Activated CD4-positive, alpha-beta T cell treated with anti-CD3 and anti-CD28 coated beads, Interleukin-2, amount 10 ng/mL, durations not matched to agents 7 days and 5 days (primary cell): ENCODE data around the gene TLE4. TPM values are rescaled to one million over a fixed set of nuclear protein-coding genes. Genes with fewer than 3 reads are reported as not detected.

Source experiments
- CTCF ChIA-PET: fragments of 350-600 bp; sonication (Branson Sonifier 250); formaldehyde crosslinking; loops from one replicate; lab custom pipeline; 2021; ENCODE audit warnings: antibody characterized with exemption; lab: Charles Lee
- POLR2A ChIA-PET: fragments of 350-600 bp; sonication (Branson Sonifier 250); formaldehyde crosslinking; loops from one replicate; lab custom pipeline; 2021; ENCODE audit warnings: antibody characterized with exemption; lab: Charles Lee
- DNase-seq: peaks from one replicate; pipeline ENCODE4 v3.0.0-alpha.2; 2020
- H3K27ac Mint-ChIP-seq: one replicate; pipeline ENCODE4 v1.8.0; 2021; ENCODE audit warnings: mild to moderate bottlenecking, moderate library complexity, mixed read lengths
- H3K27me3 Mint-ChIP-seq: one replicate; pipeline ENCODE4 v1.8.0; 2021; ENCODE audit warnings: mixed read lengths
- H3K36me3 Mint-ChIP-seq: one replicate; pipeline ENCODE4 v1.8.0; 2021; ENCODE audit warnings: low read depth, mixed read lengths
- H3K4me1 Mint-ChIP-seq: one replicate; pipeline ENCODE4 v1.8.0; 2021; ENCODE audit warnings: mixed read lengths
- H3K4me3 Mint-ChIP-seq: one replicate; pipeline ENCODE4 v1.8.0; 2021; ENCODE audit warnings: mild to moderate bottlenecking, moderate library complexity, mixed read lengths
- H3K9me3 Mint-ChIP-seq: one replicate; pipeline ENCODE4 v1.8.0; 2021; ENCODE audit warnings: mixed read lengths
- total RNA-seq, 2 experiments: library from RNA; stranded (reverse); gene quantifications; one replicate each; pipeline ENCODE4 v1.2.3, GENCODE V29; 2021

TLE4 gene
- total RNA-seq, 2 experiments from 2014 or later: 38.0 to 38.4 TPM

GRCh38 chr9:79562749-79563386 lies 8.9 kb upstream of the TLE4 start:
- H3K4me1 Mint-ChIP-seq: peaks cover 12% of the 10 kb centered on the region
- H3K9me3 Mint-ChIP-seq: no peaks in the 10 kb centered on the region
- no peak overlapping the region for H3K27ac Mint-ChIP-seq
- ChIA-PET CTCF (no interaction called here), POLR2A (no interaction called here)
- no peak overlapping the region for H3K4me3 Mint-ChIP-seq
- H3K36me3 Mint-ChIP-seq: no peaks in the 10 kb centered on the region
- DNase-seq: no peak
- H3K27me3 Mint-ChIP-seq: peaks cover 9% of the 10 kb centered on the region

- Mint-ChIP-seq H3K9me3 (no peaks in the 10 kb centered on the region), H3K4me3 (no peak overlapping the region), H3K27me3 (peaks cover 7% of the 10 kb centered on the region), H3K4me1 (peaks cover 12% of the 10 kb centered on the region), H3K36me3 (no peaks in the 10 kb centered on the region), H3K27ac (no peak overlapping the region)
- POLR2A ChIA-PET: no interaction called here
- no peak for DNase-seq
- CTCF ChIA-PET: no interaction called here
Measured at GRCh38 chr9:79564105-79564504, 7.7 kb upstream of the TLE4 start.

GRCh38 chr9:79565245-79565644 lies 6.5 kb upstream of the TLE4 start:
- H3K4me3 Mint-ChIP-seq: no peak overlapping the region
- H3K9me3 Mint-ChIP-seq: no peaks in the 10 kb centered on the region
- DNase-seq: peak; percentile 28
- ChIA-PET CTCF (interaction anchor here (3.6 kb wide), 1 partner anchor 8 kb away, joined by 14 read pairs; no protein-coding TSS in a partner anchor), POLR2A (no interaction called here)
- H3K27ac Mint-ChIP-seq: no peak overlapping the region
- peaks cover 7% of the 10 kb centered on the region for H3K27me3 Mint-ChIP-seq
- peaks cover 18% of the 10 kb centered on the region for H3K4me1 Mint-ChIP-seq
- H3K36me3 Mint-ChIP-seq: no peaks in the 10 kb centered on the region

GRCh38 chr9:79567671-79568098 lies 4.1 kb upstream of the TLE4 start:
- CTCF ChIA-PET: interaction anchor here (1.0 to 3.6 kb wide), 4 partner anchors 11 to 157 kb away, joined by 3 to 14 read pairs (median 3); no protein-coding TSS in a partner anchor
- Mint-ChIP-seq H3K27me3 (peaks cover 4% of the 10 kb centered on the region), H3K4me3 (no peak overlapping the region), H3K27ac (no peak overlapping the region), H3K9me3 (no peaks in the 10 kb centered on the region), H3K4me1 (peaks cover 21% of the 10 kb centered on the region), H3K36me3 (no peaks in the 10 kb centered on the region)
- POLR2A ChIA-PET: no interaction called here
- DNase-seq: no peak

- peaks cover 1% of the 10 kb centered on the region for H3K36me3 Mint-ChIP-seq
- H3K27ac Mint-ChIP-seq: no peak overlapping the region
- CTCF ChIA-PET: interaction anchor here (1.3 to 3.6 kb wide), 2 partner anchors 12 to 22 kb away, joined by 3 to 14 read pairs; no protein-coding TSS in a partner anchor
- H3K4me3 Mint-ChIP-seq: no peak overlapping the region
- H3K27me3 Mint-ChIP-seq: peaks cover 2% of the 10 kb centered on the region
- no peak for DNase-seq
- peaks cover 21% of the 10 kb centered on the region for H3K4me1 Mint-ChIP-seq
- POLR2A ChIA-PET: no interaction called here
- H3K9me3 Mint-ChIP-seq: no peaks in the 10 kb centered on the region
Measured at GRCh38 chr9:79568337-79569101, 3.2 kb upstream of the TLE4 start.

- Mint-ChIP-seq H3K4me3 (no peak overlapping the region), H3K27ac (no peak overlapping the region), H3K4me1 (peaks cover 30% of the 10 kb centered on the region), H3K9me3 (no peaks in the 10 kb centered on the region), H3K27me3 (peaks cover 2% of the 10 kb centered on the region), H3K36me3 (peaks cover 12% of the 10 kb centered on the region)
- CTCF ChIA-PET: no interaction called here
- POLR2A ChIA-PET: no interaction called here
- DNase-seq: no peak
Measured at GRCh38 chr9:79569814-79570447, 1.8 kb upstream of the TLE4 start.

- Mint-ChIP-seq H3K4me1 (peaks cover 26% of the 10 kb centered on the region), H3K4me3 (no peak overlapping the region), H3K9me3 (no peaks in the 10 kb centered on the region), H3K27ac (no peak overlapping the region), H3K36me3 (peaks cover 16% of the 10 kb centered on the region), H3K27me3 (peaks cover 2% of the 10 kb centered on the region)
- POLR2A ChIA-PET: interaction anchor here (0.7 to 1.1 kb wide), 4 partner anchors 12 to 53 kb away, joined by 3 to 5 read pairs (median 3); no protein-coding TSS in a partner anchor
- CTCF ChIA-PET: interaction anchor here (0.7 to 1.2 kb wide), 2 partner anchors 9 to 14 kb away, joined by 4 read pairs; no protein-coding TSS in a partner anchor
- DNase-seq: peak; percentile 55
Measured at GRCh38 chr9:79570448-79571308, 1.1 kb upstream of the TLE4 start.

GRCh38 chr9:79572032-79572607 lies 355 bp downstream of the TLE4 start:
- H3K27me3 Mint-ChIP-seq: peaks cover 2% of the 10 kb centered on the region
- peak; percentile 18 for DNase-seq
- ChIA-PET CTCF (interaction anchor here (1.2 kb wide), 1 partner anchor 12 kb away, joined by 4 read pairs; no protein-coding TSS in a partner anchor), POLR2A (interaction anchor here (0.6 to 1.1 kb wide), 5 partner anchors 11 to 245 kb away, joined by 3 to 5 read pairs (median 4); no protein-coding TSS in a partner anchor)
- H3K27ac Mint-ChIP-seq: no peak overlapping the region
- H3K4me3 Mint-ChIP-seq: no peak overlapping the region
- peaks cover 26% of the 10 kb centered on the region for H3K36me3 Mint-ChIP-seq
- no peaks in the 10 kb centered on the region for H3K9me3 Mint-ChIP-seq
- H3K4me1 Mint-ChIP-seq: peaks cover 36% of the 10 kb centered on the region

GRCh38 chr9:79572608-79573411 lies 1.0 kb downstream of the TLE4 start:
- Mint-ChIP-seq H3K4me3 (peak overlapping the region; percentile 93), H3K27me3 (no peaks in the 10 kb centered on the region), H3K36me3 (peaks cover 32% of the 10 kb centered on the region), H3K9me3 (no peaks in the 10 kb centered on the region), H3K27ac (peak overlapping the region; percentile 94), H3K4me1 (peaks cover 41% of the 10 kb centered on the region)
- CTCF ChIA-PET: interaction anchor here (0.6 kb wide), 1 partner anchor 480 kb away, joined by 5 read pairs; no protein-coding TSS in a partner anchor
- POLR2A ChIA-PET: interaction anchor here (0.6 kb wide), 1 partner anchor 193 kb away, joined by 3 read pairs; no protein-coding TSS in a partner anchor
- DNase-seq: peak; percentile 65

- Mint-ChIP-seq H3K4me1 (peaks cover 47% of the 10 kb centered on the region), H3K27ac (peak overlapping the region; percentile 94), H3K9me3 (no peaks in the 10 kb centered on the region), H3K4me3 (peak overlapping the region; percentile 93), H3K36me3 (peaks cover 37% of the 10 kb centered on the region), H3K27me3 (no peaks in the 10 kb centered on the region)
- ChIA-PET POLR2A (no interaction called here), CTCF (interaction anchor here (0.6 kb wide), 1 partner anchor 480 kb away, joined by 5 read pairs; no protein-coding TSS in a partner anchor)
- DNase-seq: no peak
Measured at GRCh38 chr9:79573412-79573923, 1.7 kb downstream of the TLE4 start.

GRCh38 chr9:79574136-79574535 lies 2.4 kb downstream of the TLE4 start:
- no peaks in the 10 kb centered on the region for H3K9me3 Mint-ChIP-seq
- H3K36me3 Mint-ChIP-seq: peaks cover 41% of the 10 kb centered on the region
- no peak for DNase-seq
- H3K27ac Mint-ChIP-seq: peak overlapping the region; percentile 94
- H3K27me3 Mint-ChIP-seq: no peaks in the 10 kb centered on the region
- peak overlapping the region; percentile 93 for H3K4me3 Mint-ChIP-seq
- ChIA-PET POLR2A (no interaction called here), CTCF (interaction anchor here (0.6 to 0.7 kb wide), 2 partner anchors 160 to 1878 kb away, joined by 3 to 4 read pairs; no protein-coding TSS in a partner anchor)
- peaks cover 53% of the 10 kb centered on the region for H3K4me1 Mint-ChIP-seq
